Left renal pelvis (tissue), 4 donors: Measurements from ENCODE around the gene GPR22. TPM values are rescaled to one million over a fixed set of nuclear protein-coding genes. Genes with fewer than 3 reads are reported as not detected.

Experiments
- polyA plus RNA-seq, 4 donors: library from polyadenylated mRNA; unstranded; fragments of 120-200 nt; gene quantifications; one replicate each; pipeline ENCODE4 v1.2.1, GENCODE V29; 2013; ENCODE audit not compliant: insufficient read length in 4 of 4

The GPR22 gene
- polyA plus RNA-seq, 4 donors, result 0.12 to 0.53 (median 0.36) TPM

Other genes starting within 250 kb of the GPR22 start
- gene COG5, start 93.9 kb downstream of the GPR22 start, polyA plus RNA-seq, result 10 to 100 TPM; 27.7 to 43.1 (median 37.7) TPM
- gene DUS4L, start 93.9 kb downstream of the GPR22 start, polyA plus RNA-seq, result 10 to 100 TPM; 10.0 to 18.5 (median 17.1) TPM
- 10 to 100 TPM; 45.9 to 87.7 (median 63.3) TPM for gene BCAP29, start 110.2 kb downstream of the GPR22 start, polyA plus RNA-seq
- 1 to 10 TPM in 3 of 4 donors, under 1 TPM in 1; 0.53 to 6.8 (median 3.1) TPM for gene SLC26A4, start 190.8 kb downstream of the GPR22 start, polyA plus RNA-seq